Progenitor cell of endocrine pancreas (in vitro differentiated cells): ENCODE results near the gene PPA2. TPM values are rescaled to one million over a fixed set of nuclear protein-coding genes. Genes with fewer than 3 reads are reported as not detected.

Source experiments
- DNase-seq: peaks from one replicate; pipeline ENCODE4 v3.0.0; 2021; ENCODE audit warnings: low spot score; ENCODE audit not compliant: unreplicated experiment
- H3K27ac Mint-ChIP-seq: 2 replicates; pipeline ENCODE4 v1.8.0; 2021; ENCODE audit warnings: mild to moderate bottlenecking, moderate library complexity, mixed read lengths
- H3K27me3 Mint-ChIP-seq: 2 replicates; pipeline ENCODE4 v1.8.0; 2021; ENCODE audit warnings: mixed read lengths
- H3K36me3 Mint-ChIP-seq: 2 replicates; pipeline ENCODE4 v1.8.0; 2022; ENCODE audit warnings: mixed read lengths; ENCODE audit not compliant: insufficient read depth
- H3K4me1 Mint-ChIP-seq: 2 replicates; pipeline ENCODE4 v1.8.0; 2021; ENCODE audit warnings: low read depth, mixed read lengths
- H3K4me3 Mint-ChIP-seq: 2 replicates; pipeline ENCODE4 v1.8.0; 2021; ENCODE audit warnings: low read depth, mild to moderate bottlenecking, moderate library complexity, mixed read lengths
- H3K9me3 Mint-ChIP-seq: 2 replicates; pipeline ENCODE4 v1.8.0; 2021; ENCODE audit warnings: low read depth, mixed read lengths
- total RNA-seq: library from RNA; stranded (reverse); gene quantifications from 2 replicates; pipeline ENCODE4 v1.2.1, GENCODE V29; 2021
- TF ChIP-seq, protein P1 (sequence below): fragments of 200-600 bp; sonication (generic); IDR thresholded peaks from one replicate; pipeline ENCODE4 v1.5.0; 2021; ENCODE audit warnings: antibody characterized with exemption, mild to moderate bottlenecking; ENCODE audit not compliant: unreplicated experiment

PPA2 gene
- total RNA-seq, 1 donor from 2014 or later, result 83.6 TPM

DNA sequence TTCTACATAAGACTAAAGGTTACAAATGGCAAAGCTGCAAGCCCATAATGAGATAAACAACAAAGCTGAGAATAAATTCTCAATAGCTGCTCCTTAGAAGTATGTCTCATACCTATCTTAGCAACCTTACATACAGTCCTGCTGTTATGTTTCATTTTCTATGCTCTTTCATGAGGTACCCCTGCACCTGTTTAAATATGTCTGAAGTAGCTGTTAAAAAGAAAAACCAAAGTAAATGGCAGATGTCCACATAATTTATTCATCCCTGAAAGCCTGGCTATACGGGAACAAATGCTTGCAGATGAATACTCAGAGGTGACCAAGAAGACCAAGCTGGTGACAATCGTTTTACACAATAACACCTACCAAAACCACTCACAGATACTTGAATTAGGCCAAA lies 22.5 kb downstream of the PPA2 start:
- no peaks in the 10 kb centered on the region for H3K4me1 Mint-ChIP-seq
- no peak overlapping the region for H3K27ac Mint-ChIP-seq
- no peaks in the 10 kb centered on the region for H3K27me3 Mint-ChIP-seq
- no peak for DNase-seq
- peaks cover 30% of the 10 kb centered on the region for H3K36me3 Mint-ChIP-seq
- H3K9me3 Mint-ChIP-seq, result peaks cover 3% of the 10 kb centered on the region
- TF ChIP-seq, protein P1, sequence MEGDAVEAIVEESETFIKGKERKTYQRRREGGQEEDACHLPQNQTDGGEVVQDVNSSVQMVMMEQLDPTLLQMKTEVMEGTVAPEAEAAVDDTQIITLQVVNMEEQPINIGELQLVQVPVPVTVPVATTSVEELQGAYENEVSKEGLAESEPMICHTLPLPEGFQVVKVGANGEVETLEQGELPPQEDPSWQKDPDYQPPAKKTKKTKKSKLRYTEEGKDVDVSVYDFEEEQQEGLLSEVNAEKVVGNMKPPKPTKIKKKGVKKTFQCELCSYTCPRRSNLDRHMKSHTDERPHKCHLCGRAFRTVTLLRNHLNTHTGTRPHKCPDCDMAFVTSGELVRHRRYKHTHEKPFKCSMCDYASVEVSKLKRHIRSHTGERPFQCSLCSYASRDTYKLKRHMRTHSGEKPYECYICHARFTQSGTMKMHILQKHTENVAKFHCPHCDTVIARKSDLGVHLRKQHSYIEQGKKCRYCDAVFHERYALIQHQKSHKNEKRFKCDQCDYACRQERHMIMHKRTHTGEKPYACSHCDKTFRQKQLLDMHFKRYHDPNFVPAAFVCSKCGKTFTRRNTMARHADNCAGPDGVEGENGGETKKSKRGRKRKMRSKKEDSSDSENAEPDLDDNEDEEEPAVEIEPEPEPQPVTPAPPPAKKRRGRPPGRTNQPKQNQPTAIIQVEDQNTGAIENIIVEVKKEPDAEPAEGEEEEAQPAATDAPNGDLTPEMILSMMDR, result no peak
- no peak overlapping the region for H3K4me3 Mint-ChIP-seq

DNA sequence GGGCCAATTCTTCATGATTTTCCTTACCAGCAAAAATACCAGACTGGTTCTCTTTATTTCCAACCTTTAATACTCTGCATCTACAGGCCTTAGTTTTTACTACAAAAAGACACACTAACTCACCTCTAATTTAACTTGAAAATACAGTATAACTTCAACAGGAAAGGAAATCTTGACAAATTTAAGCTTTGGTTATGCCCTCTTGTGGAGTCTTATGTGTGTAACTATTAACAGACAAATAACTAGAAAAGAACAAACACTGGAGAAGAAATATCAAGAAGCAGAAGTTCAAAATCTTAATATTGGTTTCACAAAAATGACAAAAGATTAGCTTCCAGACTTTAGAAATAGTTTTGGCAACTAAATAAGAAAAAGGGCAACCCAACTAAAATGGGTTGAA lies 33.0 kb downstream of the PPA2 start:
- TF ChIP-seq, protein P1, result no peak
- H3K9me3 Mint-ChIP-seq, result peaks cover 15% of the 10 kb centered on the region

DNA sequence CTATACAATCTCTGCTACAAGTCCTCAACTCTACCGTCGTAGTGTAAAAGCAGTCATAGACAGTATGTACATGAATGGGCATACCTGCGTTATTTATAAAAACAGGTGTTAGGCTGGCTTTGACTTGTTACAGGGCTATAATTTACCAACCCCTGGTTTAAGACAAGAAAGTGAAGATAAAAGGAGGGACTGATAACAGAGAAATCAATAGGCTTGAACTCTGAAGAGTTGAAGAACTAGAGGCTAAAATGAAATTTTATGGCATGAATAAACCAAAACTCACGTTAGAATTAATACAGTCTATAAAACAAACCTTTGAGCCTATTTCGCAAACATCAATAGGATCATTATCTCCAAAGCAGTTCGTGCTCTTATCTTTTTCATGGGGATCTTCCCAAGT lies 36.2 kb downstream of the PPA2 start:
- no peaks in the 10 kb centered on the region for H3K27me3 Mint-ChIP-seq
- H3K9me3 Mint-ChIP-seq, result peaks cover 23% of the 10 kb centered on the region
- no peak for DNase-seq
- no peaks in the 10 kb centered on the region for H3K4me1 Mint-ChIP-seq
- H3K27ac Mint-ChIP-seq, result no peak overlapping the region
- H3K36me3 Mint-ChIP-seq, result peaks cover 43% of the 10 kb centered on the region
- TF ChIP-seq, protein P1, result no peak
- no peak overlapping the region for H3K4me3 Mint-ChIP-seq

More for the DNA sequence above, 33.0 kb downstream of the PPA2 start:
- no peak for DNase-seq
- Mint-ChIP-seq H3K27ac (no peak overlapping the region), H3K36me3 (peaks cover 32% of the 10 kb centered on the region), H3K4me3 (no peak overlapping the region), H3K27me3 (no peaks in the 10 kb centered on the region), H3K4me1 (no peaks in the 10 kb centered on the region)

DNA sequence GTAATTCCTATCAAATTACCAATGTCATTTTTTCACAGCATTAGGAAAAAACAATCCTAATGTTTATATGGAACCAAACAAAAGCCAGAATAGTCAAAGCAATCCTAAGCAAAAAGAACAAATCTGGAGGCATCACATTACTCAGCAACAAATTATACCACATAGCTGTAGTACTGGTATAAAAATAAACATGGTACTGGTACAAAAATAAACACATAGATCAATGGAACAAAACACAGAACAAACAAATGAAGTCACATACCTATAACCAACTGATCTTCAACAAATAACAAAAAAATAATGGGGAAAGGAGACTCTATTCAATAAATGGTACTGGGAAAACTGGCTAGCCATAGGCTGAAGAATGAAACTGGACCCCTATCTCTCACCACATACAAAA lies 37.4 kb downstream of the PPA2 start:
- Mint-ChIP-seq H3K9me3 (peaks cover 23% of the 10 kb centered on the region), H3K36me3 (peaks cover 46% of the 10 kb centered on the region), H3K27me3 (no peaks in the 10 kb centered on the region)

DNA sequence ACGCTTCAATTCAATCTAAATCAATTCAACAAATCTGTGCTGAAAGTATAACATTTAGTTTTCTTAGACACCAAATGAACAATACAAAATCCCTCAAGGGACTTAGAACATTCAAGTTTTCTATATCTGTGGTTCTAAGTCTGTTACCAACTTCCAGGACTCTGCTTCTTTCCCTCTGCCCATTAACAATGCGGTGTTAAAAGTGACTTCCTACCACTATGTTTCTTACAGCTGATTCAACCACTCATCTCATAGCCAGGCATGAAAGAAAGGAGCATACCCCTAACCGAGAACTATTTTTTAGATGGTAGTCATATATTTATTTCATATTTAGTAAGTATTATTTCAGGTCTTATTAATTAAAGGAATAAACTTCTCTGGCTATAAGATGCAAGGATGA lies 38.9 kb downstream of the PPA2 start:
- H3K4me3 Mint-ChIP-seq, result no peak overlapping the region
- no peaks in the 10 kb centered on the region for H3K27me3 Mint-ChIP-seq
- TF ChIP-seq, protein P1, result no peak
- no peak overlapping the region for H3K27ac Mint-ChIP-seq
- H3K36me3 Mint-ChIP-seq, result peaks cover 40% of the 10 kb centered on the region
- H3K9me3 Mint-ChIP-seq, result peaks cover 23% of the 10 kb centered on the region
- no peaks in the 10 kb centered on the region for H3K4me1 Mint-ChIP-seq
- DNase-seq, result no peak

More for the DNA sequence above, 37.4 kb downstream of the PPA2 start:
- no peaks in the 10 kb centered on the region for H3K4me1 Mint-ChIP-seq
- no peak for DNase-seq
- no peak overlapping the region for H3K27ac Mint-ChIP-seq
- no peak overlapping the region for H3K4me3 Mint-ChIP-seq
- TF ChIP-seq, protein P1, result no peak
